ENCODE data around the gene DYNLT1. TPM values are rescaled to one million over a fixed set of nuclear protein-coding genes. Genes with fewer than 3 reads are reported as not detected.

The DYNLT1 gene
- 175 and 265 TPM in 2 replicates for polyA plus RNA-seq (2011; rRNA removed)
- 50.6 and 74.3 TPM in 2 replicates for polyA minus RNA-seq (2011; rRNA and poly(A)+ RNA removed)

GRCh38 chr6:158644231-158645063 is at the start of gene DYNLT1:
Gene DYNLT1, minus strand, starts transcription at chr6:158644743. Its CDS starts 35 bp downstream, at chr6:158644708.
- DNase-seq (ENCODE audit: low read depth) = peak; percentile 60
- TF ChIP-seq CTCF (IDR thresholded peaks at IDR 0.05; ENCODE audit: insufficient read depth, low read depth, low read length) = no peak
- ChIA-PET CTCF (interaction anchor here (0.7 to 4.1 kb wide), 7 partner anchors 15 to 456 kb away, joined by 3 to 19 read pairs (median 4); no protein-coding TSS in a partner anchor), POLR2A (interaction anchor here (0.5 to 0.6 kb wide), 4 partner anchors 12 to 356 kb away, joined by 3 to 4 read pairs (median 3); partner anchors contain the start of gene RSPH3)
- H3K36me3 ChIP-seq (ENCODE audit: control insufficient read depth, insufficient read depth, low read length) = peaks cover 3% of the 10 kb centered on the region
- H3K4me3 ChIP-seq (ENCODE audit: low read depth, low read length) = peak within 1 kb of the TSS; percentile 92
- no peaks in the 10 kb centered on the region for H3K27me3 ChIP-seq (ENCODE audit: control insufficient read depth, insufficient read depth, low read length)

GRCh38 chr6:158688860-158689259 is 44.3 kb upstream of the DYNLT1 start:
- H3K27me3 ChIP-seq (ENCODE audit: control insufficient read depth, insufficient read depth, low read length) = no peaks in the 10 kb centered on the region
- POLR2A ChIA-PET = no interaction called here
- CTCF ChIA-PET = no interaction called here
- no peak overlapping the region for H3K4me3 ChIP-seq (ENCODE audit: low read depth, low read length)
- no peaks in the 10 kb centered on the region for H3K36me3 ChIP-seq (ENCODE audit: control insufficient read depth, insufficient read depth, low read length)
- DNase-seq (ENCODE audit: low read depth) = no peak
- TF ChIP-seq CTCF (IDR thresholded peaks at IDR 0.05; ENCODE audit: insufficient read depth, low read depth, low read length) = no peak

GRCh38 chr6:158687506-158687905 is 43.0 kb upstream of the DYNLT1 start:
- Histone ChIP-seq H3K27me3 (ENCODE audit: control insufficient read depth, insufficient read depth, low read length) (no peaks in the 10 kb centered on the region), H3K4me3 (ENCODE audit: low read depth, low read length) (no peak overlapping the region), H3K36me3 (ENCODE audit: control insufficient read depth, insufficient read depth, low read length) (no peaks in the 10 kb centered on the region)
- TF ChIP-seq CTCF (IDR thresholded peaks at IDR 0.05; ENCODE audit: insufficient read depth, low read depth, low read length) = no peak
- DNase-seq (ENCODE audit: low read depth) = no peak
- POLR2A ChIA-PET = no interaction called here
- CTCF ChIA-PET = interaction anchor here (1.9 to 2.1 kb wide), 2 partner anchors 27 to 474 kb away, joined by 6 to 7 read pairs; no protein-coding TSS in a partner anchor

- ChIA-PET CTCF (interaction anchor here (1.9 to 2.1 kb wide), 2 partner anchors 27 to 473 kb away, joined by 6 to 7 read pairs; no protein-coding TSS in a partner anchor), POLR2A (interaction anchor here (0.8 kb wide), 1 partner anchor 11 kb away, joined by 5 read pairs; no protein-coding TSS in a partner anchor)
- DNase-seq (ENCODE audit: low read depth) = no peak
- TF ChIP-seq CTCF (IDR thresholded peaks at IDR 0.05; ENCODE audit: insufficient read depth, low read depth, low read length) = no peak
- H3K27me3 ChIP-seq (ENCODE audit: control insufficient read depth, insufficient read depth, low read length) = no peaks in the 10 kb centered on the region
- H3K36me3 ChIP-seq (ENCODE audit: control insufficient read depth, insufficient read depth, low read length) = no peaks in the 10 kb centered on the region
- H3K4me3 ChIP-seq (ENCODE audit: low read depth, low read length) = no peak overlapping the region
These were observed 42.3 kb upstream of the DYNLT1 start for GRCh38 chr6:158686791-158687381.

- ChIA-PET POLR2A (interaction anchor here (0.8 kb wide), 1 partner anchor 11 kb away, joined by 5 read pairs; no protein-coding TSS in a partner anchor), CTCF (interaction anchor here (1.9 to 2.1 kb wide), 2 partner anchors 26 to 473 kb away, joined by 6 to 7 read pairs; no protein-coding TSS in a partner anchor)
- Histone ChIP-seq H3K36me3 (ENCODE audit: control insufficient read depth, insufficient read depth, low read length) (no peaks in the 10 kb centered on the region), H3K27me3 (ENCODE audit: control insufficient read depth, insufficient read depth, low read length) (no peaks in the 10 kb centered on the region), H3K4me3 (ENCODE audit: low read depth, low read length) (no peak overlapping the region)
- TF ChIP-seq CTCF (IDR thresholded peaks at IDR 0.05; ENCODE audit: insufficient read depth, low read depth, low read length) = no peak
- no peak for DNase-seq (ENCODE audit: low read depth)
These were observed 41.8 kb upstream of the DYNLT1 start for GRCh38 chr6:158686311-158686710.
